Body of pancreas (tissue), 4 donors: ENCODE data around the gene TRPM2. TPM values are rescaled to one million over a fixed set of nuclear protein-coding genes. Genes with fewer than 3 reads are reported as not detected.

ENCODE experiments used
- ATAC-seq: fragments of 150-250 bp; one replicate; pipeline ENCODE4 v1.9.1; 2016
- DNase-seq, 4 donors: peaks; one replicate each; pipeline ENCODE4 v3.0.0-alpha.2; 2019
- H3K27ac ChIP-seq, 4 donors: fragments of 200-600 bp; sonication (generic); 1 replicate in 3 of 4; 2 replicates in 1 of 4; pipeline versions ENCODE4 v1.5.1 to v1.6.1; 2016 to 2019; ENCODE audit warnings: mild to moderate bottlenecking in 1 of 4, mixed read lengths in 1 of 4, moderate library complexity in 1 of 4
- H3K27me3 ChIP-seq, 2 donors: fragments of 200-600 bp; sonication (generic); one replicate each; pipeline ENCODE4 v1.6.0; 2016; ENCODE audit warnings: mild to moderate bottlenecking in 1 of 2
- H3K36me3 ChIP-seq, 2 donors: fragments of 200-600 bp; sonication (generic); replicated peaks in 1 of 2; 2 replicates each; pipeline ENCODE4 v1.5.1; 2016; ENCODE audit warnings: low read depth in 2 of 2; ENCODE audit not compliant: insufficient read depth in 1 of 2
- H3K4me1 ChIP-seq: fragments of 200-600 bp; sonication (generic); one replicate; pipeline ENCODE4 v1.6.0; 2016
- H3K4me3 ChIP-seq, 2 donors: fragments of 200-600 bp; sonication (generic); 1 replicate in 1 of 2; 2 replicates in 1 of 2; pipeline ENCODE4 v1.5.1; 2016 to 2019
- H3K9me3 ChIP-seq, 3 donors: fragments of 200-600 bp; sonication (generic); 1 replicate in 2 of 3; 2 replicates in 1 of 3; pipeline ENCODE4 v1.5.1; 2016
- CTCF ChIP-seq, 7 experiments: fragments of 450-650 bp in 4 of 7; fragments of 200-600 bp in 3 of 7; sonication (generic) in 3 of 7; IDR thresholded peaks; one replicate each; pipeline ENCODE4 v1.5.1; 2016 to 2019; ENCODE audit warnings: antibody characterized with exemption in 7 of 7
- POLR2A ChIP-seq, 3 donors: fragments of 450-650 bp; IDR thresholded peaks; one replicate each; pipeline ENCODE4 v1.6.1; 2016; ENCODE audit warnings: antibody characterized with exemption in 3 of 3, mild to moderate bottlenecking in 2 of 3
- WGBS, 2 donors: methylation state at CpG; one replicate each; pipeline ENCODE4 v1.1.5; 2017; 5-methylcytosine and 5-hydroxymethylcytosine counted together
- intact Hi-C: fragments of 100-400 bp; cut with DNase I; formaldehyde crosslinking; loops from one replicate; pipeline ENCODE4 v1.15.1; 2023
- total RNA-seq, 2 donors: library from RNA; depleted of rRNA; stranded (reverse); fragments of >200 nt; gene quantifications; one replicate each; pipeline ENCODE4 v1.1.0, GENCODE V29; 2016

Gene TRPM2
- total RNA-seq, 2 donors from 2014 or later = 2.1 to 2.3 TPM

GRCh38 chr21:44323591-44323990, 29.8 kb upstream of the TRPM2 start:
- intact Hi-C loops = no loop called here
- Histone ChIP-seq H3K27me3 (no peaks in the 10 kb centered on the region), H3K4me3 (no peak overlapping the region), H3K36me3 (peaks cover 0 to 7% of the 10 kb centered on the region in 2 donors), H3K9me3 (no peaks in the 10 kb centered on the region), H3K4me1 (no peaks in the 10 kb centered on the region), H3K27ac (no peak overlapping the region)
- TF ChIP-seq POLR2A (IDR thresholded peaks at IDR 0.05) (no peak), CTCF (IDR thresholded peaks at IDR 0.05) (no peak)
- 40 to 81% methylated on average over 1 to 15 of the region's 20 CpGs for WGBS, 2 donors
- DNase-seq = no peak
- no peak for ATAC-seq

- TF ChIP-seq POLR2A (IDR thresholded peaks at IDR 0.05) = no peak
- TF ChIP-seq CTCF (IDR thresholded peaks at IDR 0.05) = no peak
- Histone ChIP-seq H3K27ac (no peak overlapping the region), H3K4me3 (no peak overlapping the region), H3K36me3 (peaks cover 0 to 7% of the 10 kb centered on the region in 2 donors), H3K9me3 (no peaks in the 10 kb centered on the region), H3K4me1 (no peaks in the 10 kb centered on the region), H3K27me3 (no peaks in the 10 kb centered on the region)
- WGBS, 2 donors = 93% methylated on average over 12 to 30 of the region's 37 CpGs
- intact Hi-C loops = no loop called here
- ATAC-seq = no peak
- DNase-seq = no peak
These were observed 29.1 kb upstream of the TRPM2 start for GRCh38 chr21:44324106-44324853.

- intact Hi-C loops = no loop called here
- no peaks in the 10 kb centered on the region for H3K27me3 ChIP-seq
- H3K4me3 ChIP-seq = no peak overlapping the region
- no peaks in the 10 kb centered on the region for H3K9me3 ChIP-seq
- no peak overlapping the region for H3K27ac ChIP-seq
- DNase-seq (no peak), ATAC-seq (no peak)
- H3K4me1 ChIP-seq = no peaks in the 10 kb centered on the region
- TF ChIP-seq CTCF (IDR thresholded peaks at IDR 0.05) = no peak
- TF ChIP-seq POLR2A (IDR thresholded peaks at IDR 0.05) = no peak
- WGBS, 2 donors = 94% methylated on average over 6 to 11 of the region's 11 CpGs
- peaks cover 0 to 7% of the 10 kb centered on the region in 2 donors for H3K36me3 ChIP-seq
These were observed 28.6 kb upstream of the TRPM2 start for GRCh38 chr21:44324854-44325107.

- 89 to 96% methylated on average over 16 to 44 of the region's 44 CpGs for WGBS, 2 donors
- no peak for ATAC-seq
- Histone ChIP-seq H3K27ac (no peak overlapping the region), H3K9me3 (no peaks in the 10 kb centered on the region), H3K4me3 (no peak overlapping the region), H3K36me3 (peaks cover 0 to 7% of the 10 kb centered on the region in 2 donors), H3K4me1 (no peaks in the 10 kb centered on the region), H3K27me3 (no peaks in the 10 kb centered on the region)
- intact Hi-C loops = no loop called here
- DNase-seq = no peak
- no peak for TF ChIP-seq POLR2A (IDR thresholded peaks at IDR 0.05)
- TF ChIP-seq CTCF (IDR thresholded peaks at IDR 0.05) = no peak
These were observed 27.8 kb upstream of the TRPM2 start for GRCh38 chr21:44325386-44326271.
